Neural cell (in vitro differentiated cells): ENCODE results near the gene HSPB1. TPM values are rescaled to one million over a fixed set of nuclear protein-coding genes. Genes with fewer than 3 reads are reported as not detected.
"Not testable (repeated sequence)": the region's sequence is repeated elsewhere in the genome, so short reads cannot be mapped to it uniquely, and the experiment has no call there.

Source experiments
- H2AFZ ChIP-seq: fragments of 200-600, 300-800 bp; sonication (generic), shearing (Covaris generic); 2 replicates; pipeline ENCODE4 v1.6.0; 2014; ENCODE audit warnings: low read depth, mild to moderate bottlenecking, antibody characterized with exemption, low read length, moderate library complexity
- H3F3A ChIP-seq: fragments of 200-600 bp; shearing (Covaris generic); 2 replicates; pipeline ENCODE4 v1.6.1; 2016; ENCODE audit warnings: mild to moderate bottlenecking, moderate library complexity, mixed read lengths, antibody characterized with exemption, low read length; ENCODE audit not compliant: insufficient read depth, poor library complexity, severe bottlenecking
- H3K27ac ChIP-seq: fragments of 200-600, 300-800 bp; sonication (generic), shearing (Covaris generic); 2 replicates; pipeline ENCODE4 v1.5.1; 2014; ENCODE audit warnings: mild to moderate bottlenecking, low read length, moderate library complexity
- H3K27me3 ChIP-seq: fragments of 300-800, 200-600 bp; sonication (generic), shearing (Covaris generic); 2 replicates; pipeline ENCODE4 v1.6.0; 2014; ENCODE audit warnings: mild to moderate bottlenecking, low read depth, low read length, moderate library complexity; ENCODE audit not compliant: insufficient read depth
- H3K36me3 ChIP-seq: fragments of 300-800, 200-600 bp; sonication (generic), shearing (Covaris generic); 2 replicates; pipeline ENCODE4 v1.5.1; 2014; ENCODE audit warnings: mild to moderate bottlenecking, antibody characterized with exemption, low read length, moderate library complexity; ENCODE audit not compliant: insufficient read depth
- H3K4me2 ChIP-seq: fragments of 300-800, 200-600 bp; sonication (generic), shearing (Covaris generic); 2 replicates; pipeline ENCODE4 v1.6.0; 2014; ENCODE audit warnings: mild to moderate bottlenecking, low read length
- H3K4me3 ChIP-seq: fragments of 300-800, 200-600 bp; sonication (generic), shearing (Covaris generic); 2 replicates; pipeline ENCODE4 v1.5.1; 2014; ENCODE audit warnings: mild to moderate bottlenecking, low read length, moderate library complexity
- H3K79me2 ChIP-seq: fragments of 200-600 bp; shearing (Covaris generic); replicated peaks from 2 replicates; pipeline ENCODE4 v1.6.0; 2014; ENCODE audit warnings: mild to moderate bottlenecking, low read length, moderate library complexity; ENCODE audit not compliant: insufficient read depth
- H3K9ac ChIP-seq: fragments of 300-800, 200-600 bp; sonication (generic), shearing (Covaris generic); 2 replicates; pipeline ENCODE4 v1.6.1; 2016; ENCODE audit warnings: mild to moderate bottlenecking, low read length, mixed read lengths
- H3K9me2 ChIP-seq: fragments of 200-600 bp; shearing (Covaris generic); 2 replicates; pipeline ENCODE4 v1.6.1; 2016; ENCODE audit warnings: mild to moderate bottlenecking, low read length, mixed read lengths; ENCODE audit not compliant: insufficient read depth
- H3K9me3 ChIP-seq: fragments of 200-600, 300-800 bp; sonication (generic), shearing (Covaris generic); 2 replicates; pipeline ENCODE4 v1.6.1; 2016; ENCODE audit warnings: mild to moderate bottlenecking, mixed run types, low read length, moderate library complexity, mixed read lengths
- H4K20me1 ChIP-seq: fragments of 200-600 bp; shearing (Covaris generic); 2 replicates; pipeline ENCODE4 v1.6.1; 2016; ENCODE audit warnings: mild to moderate bottlenecking, mixed run types; ENCODE audit not compliant: insufficient read depth
- EZH2 ChIP-seq: fragments of 200-600, 300-800 bp; shearing (Covaris generic), sonication (generic); IDR thresholded peaks from 2 replicates; pipeline ENCODE4 v1.6.1; 2014; ENCODE audit warnings: antibody characterized with exemption, low read length, borderline replicate concordance, mild to moderate bottlenecking; ENCODE audit not compliant: insufficient read depth, poor library complexity, severe bottlenecking
- POLR2AphosphoS5 ChIP-seq: IDR thresholded peaks from 2 replicates; pipeline ENCODE4 v1.6.1; 2012
- REST ChIP-seq: IDR thresholded peaks from 2 replicates; pipeline ENCODE4 v1.6.1; 2012; ENCODE audit warnings: borderline replicate concordance
- SMC3 ChIP-seq: fragments of 450-650 bp; conservative IDR thresholded peaks from 2 replicates; pipeline ENCODE4 v1.6.1; 2014; ENCODE audit warnings: antibody characterized with exemption, mild to moderate bottlenecking, moderate library complexity; ENCODE audit not compliant: poor library complexity
- TAF1 ChIP-seq: IDR thresholded peaks from 2 replicates; pipeline ENCODE4 v1.6.1; 2012; ENCODE audit warnings: low read depth
- polyA plus RNA-seq: library from polyadenylated mRNA; depleted of rRNA; stranded (reverse); fragments of >200 nt; gene quantifications from 2 replicates; pipeline ENCODE4 v1.2.3, GENCODE V29; 2014

Gene HSPB1
- polyA plus RNA-seq, 1 donor from 2014 or later = 1.4 TPM

GRCh38 chr7:76285604-76286374 is 16.7 kb upstream of the HSPB1 start:
- no peak for TF ChIP-seq POLR2AphosphoS5
- Histone ChIP-seq H3F3A (no peaks in the 10 kb centered on the region), H3K27me3 (peaks cover 27% of the 10 kb centered on the region), H3K79me2 (no peaks in the 10 kb centered on the region), H3K9me3 (no peaks in the 10 kb centered on the region), H2AFZ (no peak overlapping the region), H3K9ac (no peak overlapping the region), H3K4me3 (no peak overlapping the region), H4K20me1 (no peaks in the 10 kb centered on the region), H3K27ac (no peak overlapping the region), H3K9me2 (no peaks in the 10 kb centered on the region), H3K4me2 (no peak overlapping the region), H3K36me3 (no peaks in the 10 kb centered on the region)

DNA sequence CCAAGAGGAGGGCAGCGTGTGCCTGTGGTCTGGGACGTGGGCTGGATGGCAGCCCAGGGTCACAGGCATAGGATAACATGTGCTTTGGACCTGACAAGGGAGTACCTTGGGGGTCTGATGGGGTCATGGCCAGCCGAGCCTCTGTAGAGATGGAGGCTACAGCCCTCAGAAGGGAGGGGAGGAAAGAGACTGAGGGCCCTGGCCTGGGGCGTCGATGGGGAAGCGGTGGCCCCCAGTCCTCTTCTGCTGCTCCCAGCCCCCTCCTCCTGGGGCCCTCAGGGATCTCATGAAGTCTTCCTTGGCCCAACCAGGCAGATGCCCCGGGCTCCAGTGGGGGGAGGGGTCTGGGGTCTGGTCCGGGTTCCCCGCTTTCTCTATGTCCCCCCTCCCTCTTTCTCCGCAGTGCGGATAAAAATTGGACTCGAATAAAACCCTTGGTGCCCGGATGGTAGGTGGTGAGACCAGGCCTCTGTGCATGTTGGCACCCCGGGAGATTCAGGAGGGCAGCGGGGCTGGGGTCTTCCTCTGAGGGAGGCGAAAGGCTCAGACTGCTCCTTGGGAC is 15.6 kb upstream of the HSPB1 start:
- peaks cover 17% of the 10 kb centered on the region for H3K27me3 ChIP-seq
- TF ChIP-seq TAF1 (no peak), REST (no peak), EZH2 (no peak), SMC3 (no peak)
- H3K79me2 ChIP-seq = no peaks in the 10 kb centered on the region
- H3K27ac ChIP-seq = no peak overlapping the region
- H2AFZ ChIP-seq = no peak overlapping the region
- no peaks in the 10 kb centered on the region for H3K36me3 ChIP-seq
- no peaks in the 10 kb centered on the region for H3F3A ChIP-seq
- no peak overlapping the region for H3K4me2 ChIP-seq
- no peaks in the 10 kb centered on the region for H4K20me1 ChIP-seq
- no peak overlapping the region for H3K4me3 ChIP-seq
- no peaks in the 10 kb centered on the region for H3K9me2 ChIP-seq
- no peak overlapping the region for H3K9ac ChIP-seq
- no peaks in the 10 kb centered on the region for H3K9me3 ChIP-seq

- H2AFZ ChIP-seq, H3K27me3 ChIP-seq, H3K4me3 ChIP-seq, H3K79me2 ChIP-seq, H3K9me3 ChIP-seq, H4K20me1 ChIP-seq, H3K27ac ChIP-seq, H3K4me2 ChIP-seq, H3K9ac ChIP-seq, H3K36me3 ChIP-seq, H3K9me2 ChIP-seq, H3F3A ChIP-seq: not testable (repeated sequence)
Measured at GRCh38 chr7:76290847-76291350, 11.6 kb upstream of the HSPB1 start.
